DOHH2 (cell line): ENCODE measurements around the gene DOCK9.

Experiments
- CTCF ChIP-seq: fragments of 200-600 bp; sonication (generic); IDR thresholded peaks from one replicate; pipeline ENCODE4 v1.5.1; 2014; ENCODE audit warnings: antibody characterized with exemption, mild to moderate bottlenecking, low read depth, low read length; ENCODE audit not compliant: poor library complexity, severe bottlenecking
- EZH2phosphoT487 ChIP-seq: fragments of 200-600 bp; sonication (generic); IDR thresholded peaks from 2 replicates; pipeline ENCODE4 v1.6.1; 2017; ENCODE audit warnings: borderline replicate concordance, mild to moderate bottlenecking, antibody characterized with exemption, low read length, moderate library complexity, mixed read lengths

- TF ChIP-seq CTCF: no peak
- no peak for TF ChIP-seq EZH2phosphoT487
Measured at GRCh38 chr13:98825659-98826058, 152.2 kb downstream of the DOCK9 start.
